ENCODE results near the gene SLC25A39. TPM values are rescaled to one million over a fixed set of nuclear protein-coding genes. Genes with fewer than 3 reads are reported as not detected.

SLC25A39 gene
- total and polyA plus RNA-seq, 12 donors: 36.3 to 105 (median 44.6) TPM

- no peak for TF ChIP-seq CTCF (IDR thresholded peaks at IDR 0.05)
- WGBS, 2 donors: 47 to 56% methylated on average over 6 of the region's 6 CpGs
Observed at GRCh38 chr17:44272954-44273353, 51.7 kb downstream of the SLC25A39 start.

GRCh38 chr17:44272321-44272951, 52.2 kb downstream of the SLC25A39 start:
- Histone ChIP-seq H3K4me3 (no peak overlapping the region), H3K9me3 (no peaks in the 10 kb centered on the region), H3K36me3 (no peaks in the 10 kb centered on the region), H3K4me1 (peaks cover 0 to 23% (median 11%) of the 10 kb centered on the region in 9 donors), H3K27ac (peak overlapping the region in 7 of 10 donors; percentile 9 to 53 (median 36)), H3K27me3 (no peaks in the 10 kb centered on the region)
- intact Hi-C loops (cut with DNase I): loop anchor here in 1 of 10 donors (10.0 kb wide), 1 partner anchor 48 kb away; no protein-coding TSS in a partner anchor
- no peak for DNase-seq
- peak; percentile 32 to 83 (median 68) for ATAC-seq
- TF ChIP-seq CTCF (IDR thresholded peaks at IDR 0.05): no peak
- WGBS, 2 donors: 38 to 40% methylated on average over 13 of the region's 13 CpGs

More at GRCh38 chr17:44272954-44273353, 51.7 kb downstream of the SLC25A39 start:
- DNase-seq (peak in 1 of 2 donors; percentile 21), ATAC-seq (peak in 7 of 8 donors; percentile 27 to 71 (median 43))
- Histone ChIP-seq H3K36me3 (no peaks in the 10 kb centered on the region), H3K4me3 (no peak overlapping the region), H3K27me3 (no peaks in the 10 kb centered on the region), H3K9me3 (no peaks in the 10 kb centered on the region), H3K27ac (peak overlapping the region in 6 of 10 donors; percentile 9 to 53 (median 38)), H3K4me1 (peaks cover 0 to 23% (median 11%) of the 10 kb centered on the region in 9 donors)
- intact Hi-C loops (cut with DNase I): loop anchor here in 1 of 10 donors (10.0 kb wide), 1 partner anchor 48 kb away; no protein-coding TSS in a partner anchor

Other genes with a start within 250 kb of the SLC25A39 start
- gene HDAC5, start 201.2 kb downstream of the SLC25A39 start, total RNA-seq: 10 to 100 TPM; 55.2 to 85.4 (median 68.3) TPM
- gene HDAC5, start 201.2 kb downstream of the SLC25A39 start, polyA plus RNA-seq: 10 to 100 TPM; 56.3 to 63.7 TPM
- gene HROB, start 182.9 kb downstream of the SLC25A39 start, total RNA-seq: 1 to 10 TPM in 4 of 10 donors, under 1 TPM in 6; 0.49 to 1.9 (median 0.74) TPM
- under 1 TPM; 0.28 to 0.37 TPM for gene HROB, start 182.9 kb downstream of the SLC25A39 start, polyA plus RNA-seq
- gene ASB16, start 154.1 kb downstream of the SLC25A39 start, total RNA-seq: 10 to 100 TPM; 12.4 to 16.4 (median 13.6) TPM
- gene ASB16, start 154.1 kb downstream of the SLC25A39 start, polyA plus RNA-seq: 1 to 10 TPM in 1 of 2 donors, under 1 TPM in 1; 0.64 to 6.5 TPM
- 10 to 100 TPM; 16.3 to 28.3 (median 19.6) TPM for gene TMUB2, start 137.9 kb downstream of the SLC25A39 start, total RNA-seq
- 10 to 100 TPM; 27.8 to 37.2 TPM for gene TMUB2, start 137.9 kb downstream of the SLC25A39 start, polyA plus RNA-seq
- 10 to 100 TPM; 23.7 to 40.6 (median 32.4) TPM for gene ATXN7L3, start 124.9 kb downstream of the SLC25A39 start, total RNA-seq
- gene ATXN7L3, start 124.9 kb downstream of the SLC25A39 start, polyA plus RNA-seq: 10 to 100 TPM; 29.0 to 29.8 TPM
- 10 to 100 TPM; 35.9 to 56.3 (median 42.5) TPM for gene UBTF, start 105.1 kb downstream of the SLC25A39 start, total RNA-seq
- 10 to 100 TPM; 30.8 to 34.4 TPM for gene UBTF, start 105.1 kb downstream of the SLC25A39 start, polyA plus RNA-seq
- gene SLC4A1, start 56.7 kb downstream of the SLC25A39 start, total RNA-seq: 1 to 10 TPM in 2 of 10 donors, under 1 TPM in 8; 0.11 to 2.4 (median 0.53) TPM
- under 1 TPM in 1 of 2 donors, not detected in 1; 0.06 TPM for gene SLC4A1, start 56.7 kb downstream of the SLC25A39 start, polyA plus RNA-seq
- 1 to 10 TPM in 4 of 10 donors, under 1 TPM in 5, not detected in 1; 0.15 to 1.9 (median 0.69) TPM for gene RUNDC3A, start 16.2 kb downstream of the SLC25A39 start, total RNA-seq
- gene RUNDC3A, start 16.2 kb downstream of the SLC25A39 start, polyA plus RNA-seq: under 1 TPM in 1 of 2 donors, not detected in 1; 0.38 TPM
- gene GRN, start 20.5 kb upstream of the SLC25A39 start, total RNA-seq: 100 to 1,000 TPM; 113 to 303 (median 154) TPM
- 100 to 1,000 TPM in 1 of 2 donors, 10 to 100 TPM in 1; 41.5 to 103 TPM for gene GRN, start 20.5 kb upstream of the SLC25A39 start, polyA plus RNA-seq
- gene FAM171A2, start 39.0 kb upstream of the SLC25A39 start, total RNA-seq: under 1 TPM; 0.25 to 0.95 (median 0.46) TPM
- gene FAM171A2, start 39.0 kb upstream of the SLC25A39 start, polyA plus RNA-seq: under 1 TPM; 0.29 to 0.57 TPM
- 1 to 10 TPM in 1 of 10 donors, under 1 TPM in 8, not detected in 1; 0.18 to 1.2 (median 0.62) TPM for gene ITGA2B, start 64.8 kb upstream of the SLC25A39 start, total RNA-seq
- 1 to 10 TPM in 1 of 2 donors, under 1 TPM in 1; 0.30 to 1.2 TPM for gene ITGA2B, start 64.8 kb upstream of the SLC25A39 start, polyA plus RNA-seq
- gene GPATCH8, start 178.6 kb upstream of the SLC25A39 start, total RNA-seq: 10 to 100 TPM; 19.3 to 25.1 (median 22.0) TPM
- gene GPATCH8, start 178.6 kb upstream of the SLC25A39 start, polyA plus RNA-seq: 10 to 100 TPM in 1 of 2 donors, 1 to 10 TPM in 1; 5.8 to 23.3 TPM
- gene FZD2, start 232.7 kb upstream of the SLC25A39 start, total RNA-seq: 1 to 10 TPM in 9 of 10 donors, under 1 TPM in 1; 0.92 to 6.9 (median 4.0) TPM
- 1 to 10 TPM; 2.9 to 3.0 TPM for gene FZD2, start 232.7 kb upstream of the SLC25A39 start, polyA plus RNA-seq

Measured in heart right ventricle (tissue), 16 donors.